ENCODE results near the gene STUM.
"Not testable (repeated sequence)": the region's sequence is repeated elsewhere in the genome, so short reads cannot be mapped to it uniquely, and the experiment has no call there.

Gene STUM

GRCh38 chr1:226608699-226609505, 60.3 kb downstream of the STUM start:
- peak; percentile 85 for TF ChIP-seq CTCF (IDR thresholded peaks at IDR 0.05)
- peak; percentile 77 for DNase-seq (ENCODE audit: low spot score)

GRCh38 chr1:226609836-226610455, 61.4 kb downstream of the STUM start:
- TF ChIP-seq CTCF (IDR thresholded peaks at IDR 0.05) = no peak
- Histone ChIP-seq H3K27ac (no peak overlapping the region), H3K4me3 (no peak overlapping the region)
- DNase-seq (ENCODE audit: low spot score) = peak; percentile 12

More at GRCh38 chr1:226608699-226609505, 60.3 kb downstream of the STUM start:
- H3K4me3 ChIP-seq = no peak overlapping the region
- H3K27ac ChIP-seq = no peak overlapping the region

GRCh38 chr1:226610671-226611070, 62.1 kb downstream of the STUM start:
- peak; percentile 33 for DNase-seq (ENCODE audit: low spot score)
- TF ChIP-seq CTCF (IDR thresholded peaks at IDR 0.05) = no peak
- H3K27ac ChIP-seq = no peak overlapping the region
- no peak overlapping the region for H3K4me3 ChIP-seq

GRCh38 chr1:226611301-226611700, 62.7 kb downstream of the STUM start:
- peak; percentile 47 for DNase-seq (ENCODE audit: low spot score)
- TF ChIP-seq CTCF (IDR thresholded peaks at IDR 0.05) = no peak
- Histone ChIP-seq H3K27ac (no peak overlapping the region), H3K4me3 (no peak overlapping the region)

GRCh38 chr1:226611980-226612379, 63.4 kb downstream of the STUM start:
- not testable (repeated sequence) for H3K27ac ChIP-seq, H3K4me3 ChIP-seq
- DNase-seq (ENCODE audit: low spot score) = peak; percentile 11

- no peak overlapping the region for H3K27ac ChIP-seq
- H3K4me3 ChIP-seq = no peak overlapping the region
- DNase-seq (ENCODE audit: low spot score) = peak; percentile 41
- no peak for TF ChIP-seq CTCF (IDR thresholded peaks at IDR 0.05)
Observed at GRCh38 chr1:226615876-226616275, 67.3 kb downstream of the STUM start.

- H3K27ac ChIP-seq = no peak overlapping the region
- no peak for DNase-seq (ENCODE audit: low spot score)
- no peak overlapping the region for H3K4me3 ChIP-seq
- no peak for TF ChIP-seq CTCF (IDR thresholded peaks at IDR 0.05)
Observed at GRCh38 chr1:226616636-226617035, 68.1 kb downstream of the STUM start.

Measured in coronary artery (tissue), 2 donors.